Measurements from ENCODE around the gene MRRF. TPM values are rescaled to one million over a fixed set of nuclear protein-coding genes. Genes with fewer than 3 reads are reported as not detected.

Gene MRRF, protein sequence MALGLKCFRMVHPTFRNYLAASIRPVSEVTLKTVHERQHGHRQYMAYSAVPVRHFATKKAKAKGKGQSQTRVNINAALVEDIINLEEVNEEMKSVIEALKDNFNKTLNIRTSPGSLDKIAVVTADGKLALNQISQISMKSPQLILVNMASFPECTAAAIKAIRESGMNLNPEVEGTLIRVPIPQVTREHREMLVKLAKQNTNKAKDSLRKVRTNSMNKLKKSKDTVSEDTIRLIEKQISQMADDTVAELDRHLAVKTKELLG
- total RNA-seq (ENCODE audit: low replicate concordance): 22.1 and 44.4 TPM in 2 replicates

DNA sequence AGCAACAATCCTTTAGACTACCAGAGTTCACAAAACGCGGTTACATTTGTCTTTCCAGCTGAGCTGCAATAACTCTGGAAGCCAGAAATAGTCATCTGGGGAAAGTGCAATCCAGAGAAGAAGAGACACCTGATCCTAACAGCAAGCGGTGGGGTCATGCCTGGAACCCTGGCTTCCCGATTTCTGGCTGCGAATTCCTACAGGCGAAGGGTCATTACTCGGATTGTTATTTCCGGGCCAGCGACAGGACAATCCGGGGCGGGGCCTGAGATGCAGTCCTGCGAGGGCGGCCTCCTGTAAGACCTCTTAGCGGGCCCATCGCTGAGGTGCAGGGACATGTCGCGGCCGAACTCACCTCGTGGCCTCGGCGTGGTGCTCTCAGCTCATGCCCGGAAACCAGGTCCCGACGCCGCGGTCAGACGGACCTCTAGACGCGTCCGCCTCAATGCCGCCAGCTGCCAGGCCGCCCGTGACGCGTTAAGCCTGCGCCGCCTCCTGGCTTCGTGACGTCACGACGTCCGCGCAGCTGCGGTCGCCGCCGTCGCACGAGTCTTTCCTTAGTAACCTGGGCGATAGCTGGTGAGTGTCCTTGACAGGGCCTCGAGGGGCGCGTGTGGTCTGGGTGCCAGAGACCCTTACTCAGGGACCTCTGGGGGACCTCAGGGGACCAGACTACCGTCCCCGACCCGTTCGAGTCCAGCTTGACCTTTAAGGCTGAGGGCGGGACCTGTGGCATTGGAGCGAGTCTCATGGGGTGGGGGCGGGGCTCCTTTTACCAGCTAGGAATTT, at the start of gene MRRF, which contains the start of gene RBM18:
MRRF (plus strand) TSS at position 523 of the 789 bp plus-strand sequence. CDS start 6,010 bp downstream, outside the sequence.
RBM18 (minus strand) TSS at position 481 of the 789 bp plus-strand sequence. CDS start 3,348 bp downstream, outside the sequence.
- Histone ChIP-seq H3F3A (ENCODE audit: low read depth) (peaks cover 14% of the 10 kb centered on the region), H3K9ac (peak within 1 kb of the TSS; percentile 71), H3K36me3 (no peaks in the 10 kb centered on the region), H4K20me1 (ENCODE audit: low read depth) (peaks cover 7% of the 10 kb centered on the region), H3K4me1 (peaks cover 13% of the 10 kb centered on the region), H3K27ac (peak within 1 kb of the TSS; percentile 84), H2AFZ (replicated peaks) (peak within 1 kb of the TSS; percentile 89), H3K79me2 (ENCODE audit: low read depth) (peaks cover 56% of the 10 kb centered on the region), H3K27me3 (no peaks in the 10 kb centered on the region), H3K4me2 (peak within 1 kb of the TSS; percentile 100), H3K9me3 (ENCODE audit: low read depth) (no peaks in the 10 kb centered on the region), H3K4me3 (peak within 1 kb of the TSS; percentile 89)
- peak; percentile 97 for DNase-seq (ENCODE audit: low spot score)
- peak; percentile 7 for TF ChIP-seq EZH2 (IDR thresholded peaks at IDR 0.05)
- TF ChIP-seq, protein P1, sequence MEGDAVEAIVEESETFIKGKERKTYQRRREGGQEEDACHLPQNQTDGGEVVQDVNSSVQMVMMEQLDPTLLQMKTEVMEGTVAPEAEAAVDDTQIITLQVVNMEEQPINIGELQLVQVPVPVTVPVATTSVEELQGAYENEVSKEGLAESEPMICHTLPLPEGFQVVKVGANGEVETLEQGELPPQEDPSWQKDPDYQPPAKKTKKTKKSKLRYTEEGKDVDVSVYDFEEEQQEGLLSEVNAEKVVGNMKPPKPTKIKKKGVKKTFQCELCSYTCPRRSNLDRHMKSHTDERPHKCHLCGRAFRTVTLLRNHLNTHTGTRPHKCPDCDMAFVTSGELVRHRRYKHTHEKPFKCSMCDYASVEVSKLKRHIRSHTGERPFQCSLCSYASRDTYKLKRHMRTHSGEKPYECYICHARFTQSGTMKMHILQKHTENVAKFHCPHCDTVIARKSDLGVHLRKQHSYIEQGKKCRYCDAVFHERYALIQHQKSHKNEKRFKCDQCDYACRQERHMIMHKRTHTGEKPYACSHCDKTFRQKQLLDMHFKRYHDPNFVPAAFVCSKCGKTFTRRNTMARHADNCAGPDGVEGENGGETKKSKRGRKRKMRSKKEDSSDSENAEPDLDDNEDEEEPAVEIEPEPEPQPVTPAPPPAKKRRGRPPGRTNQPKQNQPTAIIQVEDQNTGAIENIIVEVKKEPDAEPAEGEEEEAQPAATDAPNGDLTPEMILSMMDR (IDR thresholded peaks at IDR 0.05): no peak
- Mint-ChIP-seq H3K4me1 (peaks cover 17% of the 10 kb centered on the region), H3K27me3 (ENCODE audit: insufficient read depth, low read depth) (peaks cover 2% of the 10 kb centered on the region), H3K27ac (peak within 1 kb of the TSS; percentile 94), H3K9me3 (no peaks in the 10 kb centered on the region), H3K36me3 (peaks cover 4% of the 10 kb centered on the region), H3K4me3 (peak within 1 kb of the TSS; percentile 99)

DNA sequence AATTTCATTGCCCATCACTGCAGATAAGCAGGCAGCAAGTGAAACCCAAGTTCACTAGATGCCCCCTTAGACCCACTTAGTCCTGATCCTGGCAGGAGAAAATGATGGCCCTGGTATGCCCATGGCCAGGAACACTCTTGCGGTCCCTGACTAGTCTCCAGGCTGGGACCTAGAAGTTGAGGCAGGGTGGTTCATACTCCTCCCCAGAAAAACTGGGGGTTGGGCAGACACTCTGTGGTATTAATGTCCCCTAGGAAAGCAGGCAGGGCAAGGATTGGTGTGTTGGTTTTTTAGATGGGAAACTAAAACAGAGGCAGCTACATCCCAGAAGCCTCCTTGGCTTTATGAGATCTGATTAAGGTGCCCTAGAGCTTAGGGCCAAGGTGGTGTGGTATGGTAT, 49.0 kb upstream of the MRRF start:
- Histone ChIP-seq H3K36me3 (no peaks in the 10 kb centered on the region), H3K4me2 (no peak overlapping the region), H3K9me3 (ENCODE audit: low read depth) (no peaks in the 10 kb centered on the region), H3K79me2 (ENCODE audit: low read depth) (no peaks in the 10 kb centered on the region), H3K4me1 (peaks cover 21% of the 10 kb centered on the region), H3K27ac (no peak overlapping the region), H3F3A (ENCODE audit: low read depth) (peaks cover 8% of the 10 kb centered on the region), H3K27me3 (peaks cover 100% of the 10 kb centered on the region), H3K9ac (no peak overlapping the region), H4K20me1 (ENCODE audit: low read depth) (peaks cover 65% of the 10 kb centered on the region), H2AFZ (replicated peaks) (no peak overlapping the region), H3K4me3 (no peak overlapping the region)
- H3K4me3 Mint-ChIP-seq: no peak overlapping the region
- H3K36me3 Mint-ChIP-seq: no peaks in the 10 kb centered on the region
- H3K27ac Mint-ChIP-seq: no peak overlapping the region
- peaks cover 87% of the 10 kb centered on the region for H3K27me3 Mint-ChIP-seq (ENCODE audit: insufficient read depth, low read depth)
- TF ChIP-seq EZH2 (IDR thresholded peaks at IDR 0.05) (no peak), EZH2phosphoT487 (IDR thresholded peaks at IDR 0.05) (no peak)
- TF ChIP-seq, protein P1 (IDR thresholded peaks at IDR 0.05): no peak
- peaks cover 16% of the 10 kb centered on the region for H3K4me1 Mint-ChIP-seq
- peaks cover 15% of the 10 kb centered on the region for H3K9me3 Mint-ChIP-seq
- no peak for DNase-seq (ENCODE audit: low spot score)

DNA sequence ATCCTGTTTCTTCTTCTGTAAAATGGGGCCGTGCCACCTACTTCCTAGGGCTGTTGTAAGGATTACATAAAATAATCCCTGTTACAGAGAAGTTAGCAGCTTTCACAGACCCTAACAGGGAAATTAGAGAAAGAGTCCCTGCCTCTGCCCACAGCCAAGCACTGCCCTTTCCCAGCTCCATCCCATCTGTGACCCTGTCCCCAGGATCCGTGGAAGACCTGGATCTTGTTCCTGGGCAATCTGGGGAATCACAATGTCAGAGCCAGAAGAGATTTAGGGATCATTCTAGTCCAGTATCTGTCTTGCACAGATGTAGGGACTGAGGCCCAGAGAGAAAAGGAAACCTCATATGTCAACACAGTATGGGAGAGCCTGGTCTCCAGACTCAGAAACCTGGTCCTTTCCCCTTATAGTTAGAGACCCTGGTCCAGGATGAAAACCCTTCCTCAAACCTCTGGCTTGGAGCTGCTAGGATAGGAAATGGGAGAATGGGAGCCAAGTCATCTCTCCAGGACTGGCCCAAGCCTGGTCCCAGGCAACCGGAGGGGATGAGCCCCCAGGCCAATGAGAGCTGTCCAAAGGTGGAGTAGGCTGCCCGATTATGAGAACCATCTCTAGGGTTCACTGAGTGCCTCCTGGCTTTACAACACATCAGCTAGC, 48.4 kb upstream of the MRRF start:
- Mint-ChIP-seq H3K9me3 (peaks cover 15% of the 10 kb centered on the region), H3K4me1 (peaks cover 18% of the 10 kb centered on the region), H3K36me3 (no peaks in the 10 kb centered on the region), H3K27ac (no peak overlapping the region), H3K4me3 (no peak overlapping the region), H3K27me3 (ENCODE audit: insufficient read depth, low read depth) (peaks cover 92% of the 10 kb centered on the region)
- Histone ChIP-seq H3K9me3 (ENCODE audit: low read depth) (no peaks in the 10 kb centered on the region), H2AFZ (replicated peaks) (no peak overlapping the region), H3K27ac (no peak overlapping the region), H3K4me1 (peaks cover 27% of the 10 kb centered on the region), H3K36me3 (no peaks in the 10 kb centered on the region), H3F3A (ENCODE audit: low read depth) (peaks cover 8% of the 10 kb centered on the region), H3K79me2 (ENCODE audit: low read depth) (no peaks in the 10 kb centered on the region), H3K4me3 (no peak overlapping the region), H3K9ac (no peak overlapping the region), H4K20me1 (ENCODE audit: low read depth) (peaks cover 71% of the 10 kb centered on the region), H3K4me2 (no peak overlapping the region), H3K27me3 (peaks cover 100% of the 10 kb centered on the region)
- DNase-seq (ENCODE audit: low spot score): no peak
- TF ChIP-seq, protein P1 (IDR thresholded peaks at IDR 0.05): no peak
- no peak for TF ChIP-seq EZH2phosphoT487 (IDR thresholded peaks at IDR 0.05)
- TF ChIP-seq EZH2 (IDR thresholded peaks at IDR 0.05): no peak
